RKO (cell line): Measurements from ENCODE around the gene ZNF92.

Experiments
- DNase-seq: peaks from one replicate; pipeline ENCODE4 v3.0.0-alpha.2; 2016; ENCODE audit warnings: low spot score

ZNF92 gene

DNA sequence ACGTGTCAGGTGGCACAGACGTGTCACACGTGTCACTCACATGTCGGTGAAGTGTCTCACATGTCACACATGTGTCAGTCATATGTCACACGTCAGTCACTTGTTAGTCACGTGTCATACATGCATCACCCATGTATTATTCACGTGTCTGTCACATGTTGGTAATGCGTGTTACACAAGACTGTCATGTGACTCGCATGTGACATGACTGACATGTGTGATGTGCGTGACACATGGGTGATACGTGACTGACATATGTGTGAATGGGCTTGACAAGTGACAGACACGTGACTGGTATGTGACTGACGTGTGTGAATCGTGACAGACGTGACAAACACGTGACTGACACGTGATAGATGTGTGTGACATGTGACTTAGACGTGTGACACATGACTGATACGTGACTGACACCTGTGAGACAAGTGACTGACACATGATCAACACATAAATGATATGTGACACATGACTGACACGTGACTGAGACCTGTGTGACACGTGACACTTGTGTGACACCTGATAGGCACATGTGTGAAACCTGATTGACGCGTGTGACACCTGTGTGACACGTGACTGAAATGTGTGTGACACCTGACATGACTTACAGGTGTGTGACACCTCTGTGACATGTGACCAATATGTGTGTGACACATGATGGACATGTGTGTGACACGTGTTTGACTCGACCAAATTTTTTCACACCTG is 56.1 kb downstream of the ZNF92 start:
- no peak for DNase-seq

DNA sequence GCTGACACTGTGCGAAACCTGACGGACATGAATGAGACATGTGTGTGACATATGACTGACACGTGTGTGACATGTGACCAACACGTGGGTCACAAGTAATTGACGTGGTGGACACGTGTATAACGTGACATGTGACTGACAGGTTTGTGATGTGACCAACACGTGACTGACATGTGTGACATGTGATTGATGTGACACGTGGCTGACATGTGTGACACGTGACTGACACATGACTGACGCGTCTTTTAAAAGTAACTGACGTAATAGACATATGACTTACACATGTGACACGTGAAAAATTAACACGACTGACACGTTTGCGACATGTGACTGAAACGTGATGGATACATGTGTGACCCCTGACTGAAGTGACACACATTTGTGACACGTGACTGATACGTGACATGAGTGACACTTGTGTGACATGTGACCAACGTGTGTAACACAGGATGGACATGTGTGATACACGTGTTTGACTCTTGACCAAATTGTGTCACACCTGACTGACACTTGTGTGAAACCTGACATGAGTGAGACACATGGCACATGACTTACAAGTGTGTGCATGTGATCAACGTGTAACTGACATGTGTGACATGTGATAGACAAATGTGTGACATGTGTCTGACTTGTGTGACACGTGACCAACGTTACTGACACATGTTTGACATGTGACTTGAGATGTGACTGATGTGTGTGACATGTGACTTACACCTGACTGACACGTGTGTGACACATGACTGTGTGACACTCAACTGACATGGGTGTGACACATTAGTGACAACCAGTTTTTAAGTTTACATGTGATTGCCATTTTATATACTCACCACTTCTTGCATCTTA is 56.9 kb downstream of the ZNF92 start:
- no peak for DNase-seq

DNA sequence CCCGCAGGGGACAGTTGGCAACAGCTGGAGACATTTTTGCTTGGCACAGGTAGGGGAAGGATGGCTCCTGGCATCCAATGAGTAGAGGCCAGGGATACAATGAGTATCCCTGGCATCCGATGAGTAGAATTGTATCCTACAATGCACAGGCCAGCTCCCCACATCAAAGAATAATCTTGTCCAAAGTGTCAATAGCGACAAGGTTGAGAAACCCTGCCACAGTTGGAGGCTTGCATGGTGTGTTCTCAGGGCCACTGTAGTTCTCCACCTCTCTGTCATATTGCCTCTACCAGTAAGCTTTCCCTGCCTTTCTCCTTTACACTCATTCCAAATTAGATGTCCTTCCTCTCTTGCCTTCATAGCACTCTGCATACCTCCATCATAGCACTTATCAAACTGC is 60.7 kb downstream of the ZNF92 start:
- no peak for DNase-seq

DNA sequence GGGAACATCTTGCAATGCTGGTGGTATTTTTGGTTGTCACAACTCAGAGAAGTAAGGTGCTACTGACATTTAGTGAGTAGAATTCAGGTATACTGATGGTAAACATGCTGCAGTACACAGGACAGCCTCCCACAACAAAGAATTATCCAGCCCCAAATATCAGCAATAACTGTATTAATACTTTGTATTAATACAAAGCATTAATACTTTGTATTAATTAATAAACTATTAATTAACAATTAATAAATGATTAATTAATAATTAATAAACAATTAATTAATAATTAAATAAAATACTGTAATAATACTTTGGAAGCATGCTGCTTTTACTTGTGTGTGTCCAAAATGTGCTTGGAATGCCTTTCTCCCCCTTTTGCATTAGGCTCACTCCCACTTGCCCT is 62.5 kb downstream of the ZNF92 start:
- DNase-seq = no peak

DNA sequence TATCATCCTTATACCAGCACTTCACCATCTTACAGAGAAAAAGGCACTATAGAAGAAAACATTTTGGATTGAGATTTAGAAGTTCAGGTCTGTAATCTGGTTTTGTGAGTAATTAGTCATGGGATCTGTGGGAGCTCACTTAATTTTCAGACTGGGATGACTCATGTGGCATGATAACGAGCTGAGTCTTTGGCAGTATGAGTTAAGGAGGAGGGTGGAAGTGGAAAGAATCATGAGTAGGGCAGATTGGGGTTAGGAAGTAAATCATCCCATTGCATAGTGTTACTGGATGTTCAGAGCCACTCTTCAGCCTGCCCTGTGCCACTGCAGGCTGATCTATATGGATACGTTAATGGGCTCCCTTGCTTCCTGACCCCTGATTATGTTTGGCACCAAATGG is 64.9 kb downstream of the ZNF92 start:
- DNase-seq = peak; percentile 94

DNA sequence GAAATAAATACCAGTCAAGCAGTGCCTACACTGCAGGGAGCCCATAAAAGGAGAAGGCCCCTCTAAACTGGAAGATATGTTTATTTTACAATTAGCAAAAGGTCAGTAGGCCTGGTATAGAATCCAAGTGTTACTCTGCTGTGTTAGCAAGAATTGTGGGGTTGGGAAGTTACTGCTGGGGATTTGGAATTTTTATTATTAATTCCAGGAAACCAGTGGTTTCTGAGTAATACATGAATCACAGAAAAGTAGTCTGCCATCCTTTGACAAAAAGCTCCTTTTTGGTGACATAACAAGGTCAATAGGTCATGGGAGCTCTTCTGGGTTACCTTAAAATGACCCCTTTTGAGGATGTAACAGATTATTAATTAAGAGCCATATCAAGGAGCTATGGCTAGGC is 67.4 kb downstream of the ZNF92 start:
- peak; percentile 75 for DNase-seq

DNA sequence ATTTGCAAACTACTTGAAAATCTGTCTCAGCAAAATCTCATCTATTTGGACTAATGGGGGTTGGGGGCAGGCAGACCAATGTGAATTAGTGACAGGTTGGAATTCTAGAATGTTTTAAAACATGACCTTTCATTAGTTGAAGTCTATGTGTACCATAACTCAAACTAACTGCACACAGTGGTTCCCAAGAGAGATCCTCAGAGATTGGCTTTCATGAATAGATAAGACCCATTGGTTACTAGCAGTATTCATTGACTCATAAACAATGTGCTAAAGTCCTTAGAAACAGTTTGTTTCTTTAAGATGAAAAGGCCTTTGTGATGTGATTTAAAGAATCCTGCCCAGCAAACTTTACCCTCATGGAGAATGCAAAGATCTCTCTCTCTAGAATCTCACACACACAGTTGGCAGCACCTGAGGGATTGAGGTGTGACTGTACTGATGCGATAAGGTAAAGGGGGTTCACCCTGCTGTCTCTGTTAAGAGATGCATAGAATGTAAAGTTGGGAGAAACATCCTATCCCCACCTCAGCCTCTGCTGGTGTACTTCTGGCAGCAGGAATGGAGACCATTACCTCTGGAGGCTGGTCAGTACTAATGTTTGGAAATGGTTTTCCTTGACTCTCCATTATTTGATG is 70.7 kb downstream of the ZNF92 start:
- DNase-seq = no peak

DNA sequence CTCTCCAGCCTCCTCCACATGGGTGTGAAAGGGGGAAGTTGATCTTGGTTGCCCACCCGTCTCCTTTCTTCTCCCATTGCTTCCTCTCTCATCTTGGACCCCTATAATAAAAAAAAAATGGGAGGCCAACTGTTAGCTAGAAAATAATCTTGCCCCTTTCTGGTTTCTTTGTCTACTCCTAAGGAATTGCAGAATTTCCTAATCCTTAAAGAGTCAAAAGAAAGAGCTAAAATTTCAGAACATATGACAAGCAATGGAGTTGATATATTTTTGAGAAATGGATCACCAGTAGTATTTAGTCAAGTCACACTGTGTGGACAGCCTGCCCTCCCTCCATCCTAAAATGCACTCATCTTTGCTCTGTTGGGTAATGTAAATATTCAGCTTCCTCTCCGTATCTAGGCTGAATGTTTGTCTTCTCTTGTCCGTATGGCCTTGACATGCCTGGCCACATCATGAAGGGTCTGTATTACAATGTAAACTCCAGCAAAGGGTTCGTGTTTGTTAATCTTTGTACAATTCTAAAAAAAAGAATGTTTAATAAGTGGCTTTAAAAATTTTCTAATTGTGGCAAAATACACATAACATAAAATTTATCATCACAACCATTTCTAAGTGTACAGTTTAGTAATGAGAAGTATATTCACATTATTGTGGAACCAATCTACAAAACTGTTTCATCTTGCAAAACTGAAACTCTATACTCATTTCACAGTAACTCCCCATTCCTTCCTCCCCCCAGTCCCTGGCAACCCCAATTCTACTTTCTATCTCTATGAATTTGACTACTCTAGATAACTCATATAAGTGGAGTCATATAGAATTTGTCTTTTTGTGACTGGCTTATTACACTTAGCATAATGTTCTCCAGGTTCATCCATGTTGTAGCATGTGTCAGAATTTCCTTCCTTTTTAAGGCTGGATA is 71.5 kb downstream of the ZNF92 start:
- DNase-seq = no peak

DNA sequence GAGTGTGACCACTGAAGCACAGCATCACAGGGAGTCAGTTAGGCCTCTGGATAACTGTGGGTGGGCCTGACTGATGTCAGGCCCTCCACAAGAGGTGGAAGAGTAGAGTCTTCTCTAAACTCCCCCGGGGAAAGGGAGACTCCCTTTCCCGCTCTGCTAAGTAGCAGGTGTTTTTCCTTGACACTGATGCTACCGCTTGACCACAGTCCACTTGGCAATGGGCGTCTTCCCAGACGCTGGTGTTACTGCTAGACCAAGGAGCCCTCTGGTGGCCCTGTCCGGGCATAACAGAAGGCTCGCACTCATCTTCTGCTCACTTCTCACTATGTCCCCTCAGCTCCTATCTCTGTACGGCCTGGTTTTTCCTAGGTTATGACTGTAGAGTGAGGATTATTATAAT is 73.4 kb downstream of the ZNF92 start:
- DNase-seq = peak; percentile 29

DNA sequence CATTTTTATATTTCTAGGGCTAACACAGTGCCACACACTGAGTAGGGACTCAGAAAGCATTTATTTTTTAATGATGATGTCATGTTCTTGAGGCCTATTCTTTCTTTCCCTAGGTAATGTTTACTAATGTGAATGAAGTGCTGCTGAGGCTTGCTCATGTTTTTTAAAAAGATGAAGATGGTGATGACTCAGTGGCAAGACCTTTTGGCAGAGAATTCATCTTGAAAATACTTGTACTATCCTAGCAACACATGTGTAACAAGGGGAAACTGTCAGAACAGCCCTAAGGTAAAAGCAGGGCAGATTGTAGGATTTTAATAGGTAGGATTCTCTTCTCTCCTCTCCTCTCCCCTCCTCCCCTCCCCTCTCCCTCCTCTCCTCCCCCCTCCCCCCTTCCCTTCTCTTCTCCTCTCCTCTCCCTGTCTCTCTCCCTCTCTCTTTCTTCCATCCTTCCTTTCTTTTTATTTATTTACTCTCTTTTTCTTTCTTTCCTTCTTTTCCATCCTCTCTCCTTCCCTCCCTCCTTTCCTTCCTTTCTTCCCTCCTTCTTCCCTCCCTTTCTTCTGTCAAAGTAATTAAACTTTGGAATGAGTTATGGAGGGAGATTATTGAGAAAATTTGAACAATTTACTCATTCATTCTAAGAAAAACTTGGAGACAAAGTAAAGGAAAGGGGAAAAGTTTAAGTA is 75.3 kb downstream of the ZNF92 start:
- DNase-seq = peak; percentile 61

DNA sequence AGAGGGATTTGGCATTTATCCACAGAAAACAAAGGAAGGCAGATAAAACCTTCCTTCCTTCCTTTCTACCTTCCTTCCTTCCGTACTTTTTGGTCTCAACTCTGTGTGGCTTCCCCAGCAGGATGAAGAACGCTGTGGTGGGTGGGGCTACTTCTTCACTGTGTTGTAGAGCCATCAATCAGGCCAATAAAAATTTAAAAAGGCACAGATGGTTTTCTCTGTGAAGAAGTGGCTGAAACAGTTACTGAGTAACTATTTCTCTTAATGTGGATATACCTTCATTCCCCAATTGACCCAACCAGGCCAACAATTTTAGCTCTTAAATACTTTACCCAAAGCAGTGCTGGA is 75.8 kb downstream of the ZNF92 start:
- DNase-seq = no peak
